GM18907 (cell line): ENCODE measurements around the gene TMEM139.
"Not testable (repeated sequence)": the region's sequence is repeated elsewhere in the genome, so short reads cannot be mapped to it uniquely, and the experiment has no call there.

Experiments
- ATAC-seq: cut with Tn5 transposase; IDR thresholded peaks from one replicate; pipeline ENCODE4 v1.9.1; 2021; ENCODE audit warnings: mild to moderate bottlenecking, moderate library complexity; ENCODE audit not compliant: unreplicated experiment

Gene TMEM139

DNA sequence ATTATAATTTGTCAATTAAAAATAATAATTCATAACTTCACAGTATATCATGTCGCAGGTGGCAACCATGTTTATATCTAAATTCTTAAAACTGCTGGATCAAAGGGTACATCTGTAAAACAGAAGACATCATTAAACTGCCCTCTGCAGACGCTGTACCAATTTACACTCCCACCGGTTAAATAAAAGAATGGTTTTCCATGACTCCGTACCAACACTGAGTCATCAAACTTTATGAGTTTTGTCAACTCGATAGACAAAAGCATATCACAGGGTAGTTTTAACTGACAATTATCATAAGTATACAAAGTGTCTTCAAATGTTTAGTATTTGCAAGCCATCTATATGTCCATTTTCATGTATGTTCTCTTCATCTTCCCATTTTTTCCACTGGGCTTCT, 27.3 kb upstream of the TMEM139 start:
- ATAC-seq = no peak

DNA sequence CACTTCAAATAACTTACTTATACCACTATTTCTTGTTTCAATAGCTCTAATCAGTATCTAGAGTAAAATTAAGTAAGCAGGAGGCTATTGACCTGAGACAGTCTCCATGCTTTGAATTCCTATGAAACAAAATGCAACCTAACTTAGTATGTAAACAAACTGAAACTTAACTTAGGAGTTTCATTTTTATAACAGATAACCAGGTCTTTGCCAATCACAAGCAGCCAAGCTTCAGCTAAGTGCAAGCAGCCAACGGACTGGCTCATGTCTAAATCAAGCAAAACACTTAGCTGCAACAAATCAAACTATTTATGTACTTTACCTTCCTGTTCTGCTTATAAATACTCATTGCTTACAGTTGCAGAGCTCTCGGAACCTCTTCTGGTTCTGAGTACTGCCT, 25.9 kb upstream of the TMEM139 start:
- peak; percentile 34 for ATAC-seq

- no peak for ATAC-seq
These were observed 25.0 kb upstream of the TMEM139 start for GRCh38 chr7:143259765-143260164.

DNA sequence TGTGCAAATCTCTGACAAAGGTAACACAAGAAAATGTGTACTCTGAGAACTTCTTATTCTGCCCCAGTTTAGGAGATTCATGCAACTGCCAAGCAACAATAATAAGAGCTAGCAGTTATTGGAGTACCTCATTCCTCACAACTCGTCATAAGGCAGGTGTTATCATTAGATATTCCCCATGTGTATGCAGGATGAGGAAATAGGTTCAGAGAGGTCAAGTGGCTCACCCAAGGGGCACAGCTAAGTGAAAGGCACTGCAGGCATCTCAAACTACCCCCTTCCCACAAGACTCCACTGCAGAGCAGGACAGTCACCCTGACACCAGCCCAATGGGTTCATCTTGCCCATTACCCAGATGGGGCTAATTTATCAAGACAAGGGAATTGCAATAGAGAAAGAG, 22.9 kb upstream of the TMEM139 start:
- no peak for ATAC-seq

- ATAC-seq = peak; percentile 99
These were observed 21.2 kb upstream of the TMEM139 start, which contains the start of gene GSTK1 for GRCh38 chr7:143263266-143264195. Gene GSTK1, plus strand, starts transcription at chr7:143263441. Its CDS starts 73 bp downstream, at chr7:143263514.

GRCh38 chr7:143264196-143264568, 20.6 kb upstream of the TMEM139 start:
- ATAC-seq = not testable (repeated sequence)

DNA sequence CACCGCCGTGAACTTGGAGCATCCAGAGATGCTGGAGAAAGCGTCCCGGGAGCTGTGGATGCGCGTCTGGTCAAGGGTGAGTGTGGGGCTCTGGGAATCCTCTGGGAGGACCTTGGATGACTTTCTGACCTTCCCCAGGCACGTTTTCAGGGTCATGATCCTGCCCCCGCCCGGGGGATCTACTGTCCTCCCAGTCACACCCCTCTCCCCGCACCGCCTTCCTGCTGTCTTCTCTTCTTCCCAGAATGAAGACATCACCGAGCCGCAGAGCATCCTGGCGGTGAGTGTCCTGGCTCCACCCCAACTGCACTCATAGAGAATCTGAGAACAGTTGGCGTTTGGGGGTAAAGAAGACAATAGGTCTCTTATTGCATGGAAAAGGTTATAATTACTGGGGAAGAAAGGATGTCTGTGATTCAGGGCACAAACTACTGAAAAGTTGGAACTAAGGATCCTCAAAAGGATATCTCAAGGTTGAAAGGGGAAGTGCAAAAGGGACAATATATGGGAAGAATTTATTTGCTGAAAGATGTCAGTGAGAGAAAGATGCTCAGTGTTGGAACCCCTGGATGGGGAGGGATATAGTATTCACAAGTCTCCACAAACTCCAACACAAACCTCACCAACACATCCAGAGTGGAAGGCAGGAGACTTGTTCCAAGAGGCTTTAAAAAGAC, 19.6 kb upstream of the TMEM139 start:
- no peak for ATAC-seq

DNA sequence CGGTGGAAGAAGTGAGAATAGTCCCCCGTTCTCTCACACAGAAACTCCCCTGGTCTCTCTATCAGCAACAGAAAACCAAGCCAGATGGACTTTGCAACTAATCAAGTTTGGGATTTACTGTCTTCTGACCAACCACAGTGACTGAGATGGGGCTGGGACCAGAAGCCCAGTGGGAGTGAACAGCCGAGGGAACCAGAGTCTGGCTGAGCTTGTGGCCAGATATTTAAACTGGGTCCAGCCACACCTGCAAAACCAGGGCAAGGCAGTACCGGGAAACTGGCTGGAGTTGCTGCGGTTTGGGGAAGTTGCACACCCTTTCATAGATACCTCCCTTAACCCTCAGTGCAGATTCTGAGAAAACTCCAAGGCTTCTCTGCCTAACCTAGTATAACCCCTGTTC, 15.5 kb upstream of the TMEM139 start:
- no peak for ATAC-seq

- ATAC-seq = no peak
These were observed 13.5 kb upstream of the TMEM139 start for GRCh38 chr7:143271240-143271639.

DNA sequence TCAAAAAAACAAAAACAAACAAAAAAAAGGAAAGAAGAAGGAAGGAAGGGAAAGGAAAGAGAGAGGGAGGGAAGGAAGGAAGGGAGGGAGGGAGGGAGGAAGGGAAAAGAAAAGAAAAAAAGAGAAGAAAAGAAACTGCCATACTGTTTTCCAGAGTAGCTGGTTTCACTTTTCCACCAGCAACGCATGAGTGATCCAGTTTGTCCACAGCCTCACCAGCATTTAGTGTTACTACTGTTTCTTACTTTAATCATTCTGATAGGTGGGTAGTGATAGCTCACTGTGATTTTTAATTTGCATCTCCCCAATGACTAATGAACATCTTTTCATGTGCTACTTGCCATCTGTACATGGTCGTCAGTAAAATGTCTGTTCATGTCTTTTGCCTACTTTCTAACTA, 11.9 kb upstream of the TMEM139 start:
- no peak for ATAC-seq

DNA sequence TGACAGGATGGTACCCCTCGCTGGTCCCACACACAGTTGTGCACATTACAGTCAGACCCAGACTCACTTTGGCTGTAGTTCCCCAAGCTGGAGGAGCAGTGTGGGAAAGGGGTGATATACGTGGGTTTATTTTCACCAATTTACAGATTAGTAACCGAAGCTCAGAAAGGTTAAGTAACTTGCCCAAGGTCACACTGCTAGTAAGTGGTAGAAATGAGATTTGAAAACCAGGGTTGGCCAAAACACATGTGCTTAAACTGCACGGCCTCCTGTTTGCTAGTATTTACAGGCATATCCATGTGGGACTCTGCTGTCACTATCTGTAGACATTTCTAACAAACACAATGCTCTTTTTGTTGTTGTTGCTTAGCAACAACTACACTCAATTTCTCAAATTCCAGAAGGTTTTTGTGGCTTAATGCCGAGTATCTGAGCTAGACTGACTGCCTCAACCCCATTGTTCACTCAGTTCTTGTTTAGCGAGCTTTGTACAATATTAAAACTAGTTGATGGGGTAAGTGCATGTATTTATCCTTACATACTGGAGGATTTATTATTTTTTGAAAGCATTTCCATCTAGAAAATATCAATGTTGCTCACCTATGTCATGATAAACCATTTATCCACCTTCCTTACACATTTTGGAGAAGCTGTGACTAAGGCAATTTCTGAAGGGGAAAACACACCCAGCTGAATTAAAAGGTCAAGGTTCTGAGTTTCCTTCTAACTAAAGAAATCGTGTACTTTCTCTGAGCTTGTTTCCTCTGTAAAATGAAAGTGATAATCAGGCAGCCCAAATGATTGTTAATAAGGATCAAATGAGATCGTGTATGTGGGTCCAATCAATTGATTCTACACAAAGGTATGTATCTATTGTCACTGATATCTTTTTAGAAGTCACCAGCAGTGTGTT, 5.3 kb upstream of the TMEM139 start:
- ATAC-seq = no peak

DNA sequence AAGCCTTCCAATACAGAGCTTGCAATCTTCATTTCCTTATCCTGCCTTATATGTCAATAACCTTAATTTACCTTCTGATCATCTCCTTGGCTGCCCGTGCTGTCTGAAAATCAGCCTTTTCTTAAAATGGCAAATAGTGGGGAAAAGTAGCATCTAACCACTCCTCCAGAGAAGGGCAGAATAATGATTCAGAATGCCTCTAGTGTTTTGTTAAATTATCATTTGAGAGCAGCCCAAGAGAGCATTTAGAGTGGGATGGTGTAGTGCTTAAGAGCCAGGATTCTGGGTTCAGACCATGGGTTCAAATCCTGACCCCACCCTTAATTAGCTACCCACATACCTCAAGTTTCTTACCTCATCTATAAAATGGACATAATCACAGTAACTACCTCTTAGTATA, 4.6 kb upstream of the TMEM139 start:
- no peak for ATAC-seq

DNA sequence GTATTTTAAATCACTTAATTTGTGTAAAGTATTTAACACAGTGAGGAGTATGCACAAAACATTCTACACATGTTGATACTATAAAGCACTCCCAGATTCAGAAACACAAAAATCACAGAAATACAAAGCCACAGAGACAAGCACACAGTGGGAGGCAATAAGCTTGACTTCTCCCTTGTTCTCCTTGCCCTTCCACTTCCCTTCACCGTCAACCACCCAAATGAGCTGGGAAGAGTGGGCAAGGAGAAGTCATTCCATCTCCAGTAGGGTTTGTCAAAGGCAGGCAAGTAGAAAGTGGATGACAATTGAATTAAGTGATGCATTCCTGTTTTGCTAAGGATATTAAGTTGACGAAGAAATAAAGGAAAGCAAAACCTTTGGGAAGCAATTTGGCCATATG, 4.2 kb upstream of the TMEM139 start:
- ATAC-seq = no peak

DNA sequence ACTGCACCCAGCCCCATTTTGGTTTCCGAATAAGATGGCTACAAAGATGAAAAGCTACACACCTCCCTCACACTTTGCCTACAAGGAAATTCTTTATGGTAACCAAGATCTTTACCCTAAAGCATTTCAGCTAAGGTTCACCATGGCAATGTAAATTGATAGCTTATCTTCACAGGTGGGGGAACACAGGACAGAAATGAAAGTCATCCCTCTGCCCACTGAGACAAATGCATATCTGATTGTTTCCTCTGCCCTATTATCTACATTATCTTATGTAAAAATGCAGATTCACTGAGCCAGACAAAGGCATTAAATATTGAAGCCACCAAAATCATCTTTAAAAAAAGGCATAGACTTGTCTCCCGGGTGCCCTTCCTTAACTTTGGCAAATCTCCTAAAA, 3.2 kb upstream of the TMEM139 start:
- ATAC-seq = no peak

DNA sequence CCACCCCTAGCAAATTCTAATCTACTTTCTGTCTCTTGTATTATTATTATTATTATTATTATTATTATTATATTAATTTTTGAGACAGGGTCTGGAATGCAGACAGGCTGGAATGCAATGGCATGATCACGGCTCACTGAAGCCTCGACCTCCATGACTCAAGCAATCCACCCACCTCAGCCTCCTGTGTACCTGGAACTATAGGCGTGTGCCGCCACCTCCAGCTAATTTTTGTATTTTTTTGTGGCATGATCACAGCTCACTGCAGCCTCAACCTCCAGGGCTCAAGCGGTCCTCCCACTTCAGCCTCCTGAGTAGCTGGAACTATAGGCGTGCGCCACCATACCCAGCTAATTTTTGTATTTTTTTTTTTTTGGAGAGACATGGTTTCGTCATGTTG, 2.6 kb upstream of the TMEM139 start:
- no peak for ATAC-seq

- no peak for ATAC-seq
These were observed 1.4 kb upstream of the TMEM139 start for GRCh38 chr7:143283381-143283780.

GRCh38 chr7:143285470-143285778, 666 bp downstream of the TMEM139 start:
- ATAC-seq = no peak

DNA sequence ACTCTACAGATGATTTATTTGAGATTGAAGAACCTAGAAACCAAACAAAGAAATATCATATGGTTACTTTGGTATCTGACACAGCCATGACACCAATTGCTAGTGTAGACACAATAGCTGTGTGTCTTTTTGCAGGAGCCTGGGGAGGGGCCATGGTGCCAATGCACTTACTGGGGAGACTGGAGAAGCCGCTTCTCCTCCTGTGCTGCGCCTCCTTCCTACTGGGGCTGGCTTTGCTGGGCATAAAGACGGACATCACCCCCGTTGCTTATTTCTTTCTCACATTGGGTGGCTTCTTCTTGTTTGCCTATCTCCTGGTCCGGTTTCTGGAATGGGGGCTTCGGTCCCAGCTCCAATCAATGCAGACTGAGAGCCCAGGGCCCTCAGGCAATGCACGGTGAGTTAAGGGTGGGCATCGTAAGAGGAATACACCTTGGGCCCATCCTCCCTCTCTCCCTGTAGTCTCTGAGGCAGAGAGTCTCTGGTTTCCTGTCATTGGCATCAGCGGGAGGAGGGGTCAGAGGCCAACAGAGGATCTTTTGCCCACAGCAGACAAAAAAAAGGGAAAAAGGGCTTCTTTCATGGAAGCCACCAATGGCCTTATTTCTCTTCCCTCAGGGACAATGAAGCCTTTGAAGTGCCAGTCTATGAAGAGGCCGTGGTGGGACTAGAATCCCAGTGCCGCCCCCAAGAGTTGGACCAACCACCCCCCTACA, 1.2 kb downstream of the TMEM139 start:
- no peak for ATAC-seq

DNA sequence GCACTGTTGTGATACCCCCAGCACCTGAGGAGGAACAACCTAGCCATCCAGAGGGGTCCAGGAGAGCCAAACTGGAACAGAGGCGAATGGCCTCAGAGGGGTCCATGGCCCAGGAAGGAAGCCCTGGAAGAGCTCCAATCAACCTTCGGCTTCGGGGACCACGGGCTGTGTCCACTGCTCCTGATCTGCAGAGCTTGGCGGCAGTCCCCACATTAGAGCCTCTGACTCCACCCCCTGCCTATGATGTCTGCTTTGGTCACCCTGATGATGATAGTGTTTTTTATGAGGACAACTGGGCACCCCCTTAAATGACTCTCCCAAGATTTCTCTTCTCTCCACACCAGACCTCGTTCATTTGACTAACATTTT, 1.7 kb downstream of the TMEM139 start:
- no peak for ATAC-seq

- ATAC-seq = no peak
These were observed 2.7 kb downstream of the TMEM139 start for GRCh38 chr7:143287339-143287934.
